HG02571 (cell line): ENCODE data around the gene CCDC149.

ENCODE experiments used
- ATAC-seq: cut with Tn5 transposase; IDR thresholded peaks from one replicate; pipeline ENCODE4 v1.9.1; 2021; ENCODE audit warnings: mild to moderate bottlenecking, moderate library complexity; ENCODE audit not compliant: unreplicated experiment

Gene CCDC149

DNA sequence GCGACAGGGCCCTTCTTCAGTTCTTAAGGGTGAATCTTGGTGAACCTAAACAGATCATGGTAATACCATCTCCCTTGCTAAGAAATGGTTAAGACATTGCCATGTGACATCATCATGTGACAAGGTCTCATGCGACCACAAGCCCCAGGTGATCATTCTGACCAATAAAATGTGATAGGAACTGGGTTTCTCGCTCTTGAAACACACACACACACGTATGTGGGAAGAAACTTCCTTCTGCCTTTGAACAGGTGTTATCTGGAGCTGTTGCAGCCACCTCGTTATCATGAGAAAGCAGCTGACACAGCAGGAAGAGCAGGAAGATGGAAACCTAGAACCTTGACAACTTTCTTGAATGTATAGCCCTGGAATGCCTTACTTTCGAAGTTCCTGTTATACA lies 107.3 kb downstream of the CCDC149 start:
- no peak for ATAC-seq

GRCh38 chr4:24805067-24805466 lies 107.8 kb downstream of the CCDC149 start:
- ATAC-seq, result no peak

- ATAC-seq, result no peak
Observed at GRCh38 chr4:24802648-24803047, 110.2 kb downstream of the CCDC149 start.

DNA sequence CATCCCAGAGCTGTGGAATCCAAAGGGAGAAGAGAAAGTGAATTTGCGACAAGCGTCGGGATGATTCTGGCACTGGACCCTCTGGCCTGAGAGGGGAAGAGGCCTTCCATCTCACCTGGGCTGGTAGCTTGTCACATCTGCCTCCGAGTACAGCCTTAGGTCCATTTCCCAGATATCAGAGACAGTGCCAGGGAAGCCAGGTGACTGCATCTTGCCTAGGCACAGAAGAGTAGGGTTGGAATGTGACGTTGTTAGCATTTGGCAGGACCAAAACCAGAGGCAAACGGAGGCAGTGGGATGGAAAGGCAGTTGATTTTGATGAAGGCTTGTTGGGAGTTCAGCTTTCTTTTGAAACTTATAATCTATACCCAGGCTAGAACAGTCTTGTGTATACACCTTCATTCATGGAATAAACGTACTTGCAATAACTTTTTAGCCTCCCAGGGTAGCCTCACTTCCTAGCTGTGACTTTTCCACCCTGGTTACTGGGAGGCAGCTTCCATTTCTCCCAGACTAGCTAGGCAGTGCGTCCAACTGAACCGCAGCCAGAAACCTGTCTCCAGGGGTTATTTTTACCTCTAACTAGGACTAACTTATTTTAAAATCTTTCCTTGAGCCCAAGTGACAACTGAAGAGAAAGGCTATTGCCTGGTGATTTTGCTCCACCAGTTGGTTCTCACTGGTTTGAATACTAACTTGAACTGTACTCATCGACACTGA lies 111.5 kb downstream of the CCDC149 start:
- ATAC-seq, result no peak

DNA sequence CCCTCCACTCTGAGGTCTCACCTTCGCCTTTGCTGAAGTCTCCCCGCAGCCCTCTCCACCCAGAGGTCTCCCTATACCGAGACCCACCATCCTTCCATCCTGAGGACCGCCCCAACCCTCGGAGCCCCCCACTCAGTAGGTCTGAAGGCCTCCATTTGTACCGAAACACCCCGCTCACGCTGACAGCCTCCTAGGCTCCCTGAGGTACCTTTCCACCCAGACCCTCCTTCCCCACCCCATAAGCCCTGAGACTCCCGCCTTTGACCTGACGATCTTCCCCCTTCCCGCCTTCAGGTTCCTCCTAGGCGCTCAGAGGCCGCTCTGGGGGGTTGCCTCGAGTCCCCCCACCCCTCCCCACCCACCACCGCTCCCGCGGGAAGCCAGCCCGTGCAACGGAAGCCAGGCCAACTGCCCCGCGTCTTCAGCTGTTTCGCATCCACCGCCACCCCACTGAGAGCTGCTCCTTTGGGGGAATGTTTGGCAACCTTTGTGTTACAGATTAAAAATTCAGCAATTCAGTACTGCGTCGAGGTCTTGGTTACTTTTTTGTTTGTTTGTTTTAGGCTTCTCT lies 112.4 kb downstream of the CCDC149 start:
- ATAC-seq, result no peak

- no peak for ATAC-seq
Observed at GRCh38 chr4:24799544-24800324, 113.1 kb downstream of the CCDC149 start.

DNA sequence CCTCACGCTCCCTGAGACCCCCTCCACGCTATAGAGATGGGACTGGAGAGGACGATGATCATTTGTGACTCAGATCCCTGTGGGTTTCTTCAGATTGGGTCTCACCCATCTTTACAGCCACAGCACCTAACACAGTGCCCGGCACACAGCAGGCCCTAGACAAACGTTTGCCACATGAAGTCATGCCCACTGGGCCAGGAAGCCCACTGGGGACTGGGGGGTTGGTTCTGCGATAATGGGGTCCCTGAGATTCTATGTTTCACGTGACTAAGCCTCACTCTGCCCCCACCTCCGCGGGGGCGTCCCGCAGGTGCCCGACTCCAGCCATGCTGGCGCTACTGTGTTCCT lies 113.7 kb downstream of the CCDC149 start:
- ATAC-seq, result no peak

GRCh38 chr4:24798036-24798610 lies 114.7 kb downstream of the CCDC149 start:
- no peak for ATAC-seq

GRCh38 chr4:24796620-24797019 lies 116.2 kb downstream of the CCDC149 start:
- ATAC-seq, result no peak

DNA sequence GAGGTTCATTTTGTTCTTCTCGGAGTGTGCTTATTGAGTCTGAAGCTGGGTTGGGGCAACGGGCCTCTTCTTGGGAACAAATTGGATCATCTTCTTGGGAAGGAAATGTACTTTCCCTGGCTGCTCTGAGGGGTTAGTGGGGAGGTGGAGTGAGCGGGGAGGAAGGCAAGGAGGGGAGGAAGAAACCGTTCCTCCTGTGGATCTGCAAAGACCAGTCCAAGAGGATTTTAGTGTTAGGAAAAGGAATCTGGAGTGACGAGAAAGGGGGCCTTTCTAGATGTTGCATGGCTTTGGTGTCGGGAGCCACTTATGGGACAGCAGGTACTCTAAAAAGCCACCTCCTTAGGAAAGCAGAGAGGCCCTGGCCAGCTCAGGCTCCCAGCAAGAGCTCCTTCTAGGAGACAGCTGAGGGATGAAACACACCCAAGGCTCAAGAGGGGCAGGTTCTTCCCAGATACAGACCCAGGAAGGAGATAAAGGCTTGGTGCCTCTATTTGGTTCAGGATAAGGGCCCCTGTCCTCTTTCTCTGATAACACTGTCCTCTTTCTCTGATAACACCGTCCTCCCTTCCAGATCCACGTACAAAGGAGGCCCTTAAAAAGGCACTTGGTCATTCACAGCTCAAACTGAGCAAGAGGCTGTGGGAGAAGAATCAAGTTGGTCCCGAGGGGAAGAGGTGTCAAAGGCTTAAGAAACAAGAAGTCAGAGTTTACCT lies 117.0 kb downstream of the CCDC149 start:
- ATAC-seq, result no peak

DNA sequence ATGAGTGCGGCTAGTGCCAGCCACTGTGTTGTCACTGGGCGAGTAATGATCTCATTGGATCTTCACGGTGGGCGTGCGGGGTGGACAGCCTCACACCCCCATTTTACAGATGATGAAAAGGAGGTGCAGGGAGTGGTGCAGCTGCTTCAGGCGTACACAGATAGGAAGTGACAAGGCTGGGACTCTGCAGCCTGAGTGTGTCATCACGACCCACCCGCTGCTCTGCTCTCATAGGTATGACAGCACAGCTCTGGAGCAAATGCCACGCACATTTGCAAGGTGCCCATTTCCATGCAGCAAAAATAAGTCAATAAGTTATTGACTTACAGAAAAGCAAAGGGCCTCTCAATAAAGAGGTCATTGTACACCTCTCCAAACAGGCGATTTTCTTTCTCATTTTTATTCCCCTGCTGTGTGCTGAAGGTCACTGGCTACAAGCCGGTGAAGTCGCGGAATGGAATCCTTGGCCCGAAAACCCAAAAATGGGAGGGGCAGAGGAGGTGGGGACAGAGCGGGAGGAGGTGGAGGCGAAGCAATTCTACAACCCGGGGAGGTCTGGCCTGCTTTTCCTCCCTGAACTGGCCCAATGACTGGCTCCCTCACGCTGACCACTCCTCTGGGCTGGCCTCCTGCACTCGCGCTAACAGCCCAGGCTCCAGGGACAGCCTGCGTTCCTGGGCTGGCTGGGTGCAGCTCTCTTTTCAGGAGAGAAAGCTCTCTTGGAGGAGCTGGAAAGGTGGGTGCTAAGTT lies 117.8 kb downstream of the CCDC149 start, which contains the start of gene SOD3:
SOD3 (plus strand) TSS at position 658 of the 750 bp plus-strand sequence. CDS start 3,949 bp downstream, outside the sequence.
- no peak for ATAC-seq

DNA sequence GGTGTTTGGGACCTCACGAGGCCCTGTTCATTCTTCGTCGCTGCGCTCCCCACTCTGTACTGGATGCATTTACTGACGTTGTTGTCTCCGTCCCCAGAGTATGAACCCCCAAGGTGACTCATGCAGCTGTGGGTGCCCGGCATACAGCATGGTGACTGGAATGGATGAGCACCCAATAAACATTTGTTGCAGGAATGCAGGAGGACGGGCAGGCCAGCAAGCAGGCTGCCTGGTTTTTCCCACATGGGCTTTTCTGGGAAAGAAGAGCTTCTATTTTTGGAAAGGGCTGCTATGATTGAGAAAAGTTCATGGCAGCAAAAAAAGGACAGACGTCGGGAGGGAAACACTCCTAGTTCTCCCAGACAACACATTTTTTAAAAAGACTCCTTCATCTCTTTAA lies 118.4 kb downstream of the CCDC149 start:
- no peak for ATAC-seq

- ATAC-seq, result no peak
Observed at GRCh38 chr4:24794051-24794450, 118.8 kb downstream of the CCDC149 start.

DNA sequence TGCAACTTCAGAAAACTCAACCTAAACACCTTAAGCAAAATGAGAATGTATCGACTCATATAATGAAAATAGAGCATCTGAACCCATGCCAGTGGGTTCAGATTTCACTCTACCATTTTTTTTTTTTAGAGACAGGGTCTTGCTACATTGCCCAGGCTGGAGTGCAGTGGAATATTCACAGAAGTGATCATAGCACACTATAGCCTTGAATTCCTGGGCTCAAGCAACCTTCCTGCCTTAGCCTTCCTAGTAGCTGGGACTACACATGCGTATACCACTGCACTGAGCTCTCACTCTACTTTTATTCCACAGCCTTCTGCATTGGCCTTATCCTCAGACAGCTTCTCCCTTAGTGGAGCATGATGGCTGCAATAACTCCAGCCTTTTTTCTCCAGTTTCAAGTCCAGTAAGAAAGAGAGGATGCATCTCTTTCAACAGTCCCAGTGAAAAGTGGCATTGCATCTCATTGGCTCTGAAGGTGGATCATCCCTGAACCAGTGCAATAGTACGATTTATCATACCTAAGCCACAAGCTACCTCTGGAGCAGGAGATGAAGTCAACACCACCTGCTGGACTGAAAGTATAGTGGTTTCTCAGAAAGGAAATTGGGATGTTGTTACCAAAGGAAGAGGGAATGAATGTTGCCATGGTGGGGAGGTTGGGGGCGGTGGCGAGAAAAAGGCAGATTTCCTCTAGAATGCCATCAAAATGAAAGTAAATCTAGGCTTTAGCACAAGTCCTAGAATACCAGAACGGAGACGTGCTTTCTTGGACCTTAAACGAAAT lies 119.4 kb downstream of the CCDC149 start:
- no peak for ATAC-seq

DNA sequence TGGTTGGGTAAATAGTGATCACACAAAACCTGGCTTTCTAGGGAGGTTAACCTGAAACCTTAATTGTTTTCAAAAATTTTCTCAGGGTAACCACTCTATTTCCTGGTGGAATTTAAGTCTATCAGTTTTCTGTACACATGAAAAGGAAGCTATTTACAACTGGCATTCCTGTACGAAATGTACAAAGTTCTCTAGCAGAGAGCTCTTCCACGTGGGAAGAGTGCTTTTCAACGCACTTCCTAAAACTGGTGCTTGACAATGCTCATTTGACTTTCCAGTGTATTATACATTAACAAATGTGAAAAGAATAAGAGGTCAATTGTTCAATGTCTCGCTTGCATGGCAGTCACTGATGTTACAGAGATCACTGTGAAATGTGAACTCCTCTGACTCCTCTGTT lies 120.3 kb downstream of the CCDC149 start:
- no peak for ATAC-seq

DNA sequence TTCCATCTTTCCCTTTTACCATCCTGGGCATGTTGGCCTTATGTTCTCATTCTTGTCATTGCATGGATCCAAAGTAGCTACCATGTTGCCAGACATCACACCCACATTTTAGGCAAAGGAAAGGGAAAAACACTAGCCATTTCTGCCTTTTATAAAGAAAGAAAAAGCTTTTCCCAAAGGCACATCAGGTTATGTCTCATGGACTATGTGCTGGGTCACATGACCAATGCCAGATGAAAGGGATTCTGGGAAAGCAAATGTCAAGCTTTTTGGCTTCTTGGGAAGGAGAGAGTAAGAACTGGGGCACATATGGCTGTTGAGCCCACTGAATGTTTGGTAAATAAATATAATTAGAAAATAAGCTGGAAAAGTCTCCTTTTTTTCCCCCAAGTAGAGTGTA lies 121.8 kb downstream of the CCDC149 start:
- no peak for ATAC-seq

DNA sequence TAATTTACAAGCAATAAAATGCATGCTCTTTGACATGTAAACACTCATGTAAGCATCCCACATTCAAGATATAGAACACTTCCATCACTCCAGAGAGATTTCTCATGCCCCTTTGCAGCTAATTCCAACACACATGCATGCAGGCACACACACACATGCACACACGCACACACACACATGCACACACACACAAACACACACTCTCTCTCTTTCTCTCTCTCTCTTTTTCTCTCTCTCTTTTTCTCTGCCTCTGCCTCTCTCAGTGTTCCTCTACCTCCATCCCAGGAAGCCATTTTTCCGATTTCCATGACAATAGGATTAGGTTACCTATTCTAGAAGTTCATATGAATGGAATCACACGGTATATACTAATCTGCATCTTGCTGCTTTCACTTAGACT lies 129.3 kb downstream of the CCDC149 start:
- ATAC-seq, result no peak

DNA sequence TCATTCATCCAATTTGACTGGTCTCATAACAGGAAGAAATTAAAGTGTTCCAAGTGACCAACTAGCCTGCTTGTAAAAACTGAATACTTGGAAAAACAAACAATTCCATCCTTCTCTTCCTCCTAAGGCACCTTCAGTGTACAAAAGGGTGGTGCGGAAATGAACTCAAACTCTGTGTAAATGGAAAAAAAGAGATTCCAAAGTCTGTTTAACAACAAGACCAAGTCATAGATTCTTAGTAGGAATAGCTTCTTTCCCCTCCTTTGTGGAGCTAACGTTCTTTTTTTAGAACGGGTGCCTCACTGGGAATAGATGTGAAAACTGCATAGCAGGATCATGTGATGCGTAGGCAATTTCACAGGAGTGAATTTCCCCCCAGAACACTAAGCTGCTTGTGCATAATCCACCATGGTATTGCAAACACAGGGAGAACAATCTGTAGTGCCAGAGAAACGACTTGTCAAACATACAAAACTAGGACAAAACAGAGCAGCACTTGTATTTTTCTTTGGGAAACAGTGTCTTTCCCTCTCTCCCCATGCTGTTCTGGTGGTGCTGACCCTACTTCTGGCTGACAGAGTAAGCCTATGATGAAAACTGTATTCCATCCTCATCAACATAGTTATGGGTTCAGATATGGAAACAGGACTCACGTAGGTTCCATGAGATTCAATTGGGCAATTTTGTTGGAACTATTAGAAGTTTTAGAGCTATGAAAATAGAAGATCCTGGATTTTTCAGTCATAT lies 130.7 kb downstream of the CCDC149 start:
- ATAC-seq, result no peak

GRCh38 chr4:24780936-24781495 lies 131.8 kb downstream of the CCDC149 start:
- ATAC-seq, result no peak
